A549 (cell line): ENCODE measurements around the gene ITGA7. TPM values are rescaled to one million over a fixed set of nuclear protein-coding genes. Genes with fewer than 3 reads are reported as not detected.

ENCODE experiments used
- ATAC-seq, 2 experiments: fragments of 200-7000 bp in 1 of 2; fragments of >200 bp in 1 of 2; cut with Nextera tagmentation in 1 of 2; cut with Tn5 transposase in 1 of 2; 3 replicates each; pipeline versions ENCODE4 v1.8.0 to v1.9.1; 2018 to 2020; ENCODE audit warnings: mild to moderate bottlenecking in 1 of 2, moderate library complexity in 1 of 2
- CTCF ChIA-PET: fragments of 300-600 bp; sonication (Branson Sonifier 250); formaldehyde crosslinking; extraction: SDS; loops from one replicate; lab custom pipeline; 2021; ENCODE audit warnings: antibody characterized with exemption, inconsistent platforms; lab: Yijun Ruan, JAX
- POLR2A ChIA-PET: fragments of 350-600 bp; formaldehyde crosslinking; extraction: SDS; loops from one replicate; lab custom pipeline; 2021; ENCODE audit warnings: antibody characterized with exemption, inconsistent platforms; lab: Yijun Ruan, JAX
- DNase-seq, 2 experiments: peaks; one replicate each; pipeline versions ENCODE4 v3.0.0 to v3.0.0-alpha.2; 2011 to 2016; ENCODE audit warnings: low read depth in 1 of 2, low spot score in 1 of 2
- FAIRE-seq: peaks from 2 replicates; lab custom pipeline; 2011; peaks lifted over from hg19 to GRCh38; lab: Jason Lieb, UNC
- H3K27ac ChIP-seq, 2 experiments: fragments of >200 bp; sonication (Bioruptor Twin); formaldehyde crosslinking; 3 replicates each; pipeline ENCODE4 v1.5.1; 2016 to 2017
- H3K4me1 ChIP-seq: fragments of >200 bp; sonication (Bioruptor Twin); formaldehyde crosslinking; 3 replicates; pipeline ENCODE4 v1.6.1; 2016
- H3K4me2 ChIP-seq: fragments of >200 bp; sonication (Bioruptor Twin); formaldehyde crosslinking; 3 replicates; pipeline ENCODE4 v1.6.1; 2016
- H3K4me3 ChIP-seq: fragments of >200 bp; sonication (Bioruptor Twin); formaldehyde crosslinking; 3 replicates; pipeline ENCODE4 v1.5.1; 2016
- H3K9me3 ChIP-seq: fragments of >200 bp; sonication (Bioruptor Twin); formaldehyde crosslinking; 3 replicates; pipeline ENCODE4 v1.6.1; 2016
- ATOH8 ChIP-seq: fragments of 250-450 bp; sonication (Bioruptor Pico); IDR thresholded peaks from 2 replicates; pipeline ENCODE4 v1.5.0; 2020; ENCODE audit warnings: low read depth, mild to moderate bottlenecking, moderate library complexity
- CBX2 ChIP-seq: fragments of 200-600 bp; sonication (generic); IDR thresholded peaks from 2 replicates; pipeline ENCODE4 v1.6.1; 2016; ENCODE audit warnings: low read depth, mild to moderate bottlenecking, borderline replicate concordance
- CHD2 ChIP-seq: fragments of 150-350 bp; IDR thresholded peaks from 2 replicates; pipeline ENCODE4 v1.6.1; 2014; ENCODE audit warnings: low read length; ENCODE audit not compliant: partially characterized antibody
- EHMT2 ChIP-seq: fragments of 200-600 bp; sonication (generic); IDR thresholded peaks from 2 replicates; pipeline ENCODE4 v1.6.1; 2016; ENCODE audit warnings: antibody characterized with exemption, low read depth, mild to moderate bottlenecking, moderate library complexity
- EP300 ChIP-seq, 2 experiments: fragments of >200 bp; sonication (Bioruptor Twin); formaldehyde crosslinking; IDR thresholded peaks; 2 replicates in 1 of 2; 3 replicates in 1 of 2; pipeline ENCODE4 v1.6.1; 2016 to 2017
- FOSB ChIP-seq: fragments of 250-450 bp; sonication (Bioruptor Pico); IDR thresholded peaks from 2 replicates; pipeline ENCODE4 v1.5.0; 2020; ENCODE audit warnings: mild to moderate bottlenecking, moderate library complexity
- HDAC2 ChIP-seq: fragments of 200-600 bp; sonication (generic); IDR thresholded peaks from 2 replicates; pipeline ENCODE4 v1.6.1; 2016
- HEYL ChIP-seq: fragments of 250-450 bp; sonication (Bioruptor Pico); IDR thresholded peaks from 2 replicates; pipeline ENCODE4 v1.8.0; 2021; ENCODE audit warnings: mild to moderate bottlenecking, moderate library complexity
- HOXA7 ChIP-seq: fragments of 250-450 bp; sonication (Bioruptor Pico); IDR thresholded peaks from 2 replicates; pipeline ENCODE4 v1.5.0; 2020; ENCODE audit warnings: mild to moderate bottlenecking, moderate library complexity
- JUN ChIP-seq, 2 experiments: fragments of >200 bp; sonication (Bioruptor Twin); formaldehyde crosslinking; IDR thresholded peaks; 2 replicates in 1 of 2; 3 replicates in 1 of 2; pipeline ENCODE4 v1.6.1; 2016 to 2017
- KDM1A ChIP-seq: fragments of 200-600 bp; sonication (generic); IDR thresholded peaks from 2 replicates; pipeline ENCODE4 v1.6.1; 2016; ENCODE audit warnings: low read depth, mild to moderate bottlenecking
- MAFK ChIP-seq: fragments of 450-650 bp; IDR thresholded peaks from 2 replicates; pipeline ENCODE4 v1.6.1; 2014; ENCODE audit not compliant: partially characterized antibody
- MAX ChIP-seq: IDR thresholded peaks from 2 replicates; pipeline ENCODE4 v1.6.1; 2012
- MYC ChIP-seq: IDR thresholded peaks from 2 replicates; pipeline ENCODE4 v1.6.1; 2012; ENCODE audit warnings: mild to moderate bottlenecking, inconsistent platforms, low read length, improper control_type of control experiment, borderline replicate concordance
- POLR2AphosphoS2 ChIP-seq: conservative IDR thresholded peaks from 2 replicates; pipeline ENCODE4 v1.6.1; 2012; ENCODE audit warnings: low read length, improper control_type of control experiment, inconsistent platforms
- RAD21 ChIP-seq, 2 experiments: fragments of >200 bp in 1 of 2; sonication (Bioruptor Twin) in 1 of 2; formaldehyde crosslinking in 1 of 2; IDR thresholded peaks in 1 of 2; conservative IDR thresholded peaks in 1 of 2; 2 replicates in 1 of 2; 3 replicates in 1 of 2; pipeline ENCODE4 v1.6.1; 2012 to 2018; ENCODE audit warnings: inconsistent platforms in 1 of 2
- RCOR1 ChIP-seq: fragments of 150-350 bp; IDR thresholded peaks from 2 replicates; pipeline ENCODE4 v1.6.1; 2014; ENCODE audit warnings: antibody characterized with exemption, low read length, low read depth
- SMC3 ChIP-seq: fragments of >200 bp; sonication (Bioruptor Twin); formaldehyde crosslinking; IDR thresholded peaks from 3 replicates; pipeline ENCODE4 v1.6.1; 2018; ENCODE audit warnings: inconsistent platforms
- TP53 ChIP-seq: fragments of 250-450 bp; sonication (Bioruptor Pico); IDR thresholded peaks from 2 replicates; pipeline ENCODE4 v1.5.0; 2021; ENCODE audit warnings: mild to moderate bottlenecking, moderate library complexity
- ZFP36 ChIP-seq: fragments of 450-650 bp; IDR thresholded peaks from 2 replicates; pipeline ENCODE4 v1.6.1; 2014; ENCODE audit warnings: borderline replicate concordance; ENCODE audit not compliant: partially characterized antibody
- WGBS: methylation state at CpG from one replicate; pipeline ENCODE4 v1.1.6; 2017; ENCODE audit errors: missing lambda C conversion rate; 5-methylcytosine and 5-hydroxymethylcytosine counted together
- polyA plus RNA-seq, 4 experiments: library from polyadenylated mRNA; depleted of rRNA in 3 of 4; stranded (reverse); fragments of >200 nt; fragmentation: RNase III in 1 of 4; extraction: RNeasy Plus Mini Kit Qiagen cat#74134 plus additional on column Dnase treatment in 1 of 4; gene quantifications; 2 replicates in 3 of 4; 3 replicates in 1 of 4; pipeline ENCODE4 v1.2.3, GENCODE V29; 2011 to 2017
- TF ChIP-seq, protein P1 (sequence below): IDR thresholded peaks from 2 replicates; pipeline ENCODE4 v1.6.1; 2012
- TF ChIP-seq, protein P2 (sequence below): fragments of >200 bp; sonication (Bioruptor Twin); formaldehyde crosslinking; IDR thresholded peaks from 3 replicates; pipeline ENCODE4 v1.5.1; 2016
- TF ChIP-seq, protein P3 (sequence below): fragments of 200-600 bp; sonication (generic); IDR thresholded peaks from 2 replicates; pipeline ENCODE4 v1.6.1; 2016; ENCODE audit warnings: antibody characterized with exemption, mild to moderate bottlenecking, moderate library complexity

Gene ITGA7
- polyA plus RNA-seq, 2 of the 4 experiments (the other 2 are of a cell fraction): 1.4 to 1.9 TPM

GRCh38 chr12:55725556-55725955, 17.9 kb upstream of the ITGA7 start:
- ChIA-PET CTCF (interaction anchor here (0.7 to 12.3 kb wide), 8 partner anchors 9 to 314 kb away, joined by 3 to 139 read pairs (median 6); partner anchors contain the start of genes BLOC1S1 and GDF11), POLR2A (interaction anchor here (1.4 kb wide), 2 partner anchors 10 to 13 kb away, joined by 5 to 7 read pairs; partner anchors contain the start of gene BLOC1S1)
- no peak overlapping the region for H3K4me2 ChIP-seq
- no peak for TF ChIP-seq EHMT2
- no peak for ATAC-seq
- no peak overlapping the region for H3K27ac ChIP-seq
- H3K9me3 ChIP-seq: no peaks in the 10 kb centered on the region
- H3K4me1 ChIP-seq: peaks cover 50% of the 10 kb centered on the region
- no peak for FAIRE-seq
- WGBS: 83% methylated on average over 3 of the region's 3 CpGs
- DNase-seq: no peak
- H3K4me3 ChIP-seq: no peak overlapping the region

DNA sequence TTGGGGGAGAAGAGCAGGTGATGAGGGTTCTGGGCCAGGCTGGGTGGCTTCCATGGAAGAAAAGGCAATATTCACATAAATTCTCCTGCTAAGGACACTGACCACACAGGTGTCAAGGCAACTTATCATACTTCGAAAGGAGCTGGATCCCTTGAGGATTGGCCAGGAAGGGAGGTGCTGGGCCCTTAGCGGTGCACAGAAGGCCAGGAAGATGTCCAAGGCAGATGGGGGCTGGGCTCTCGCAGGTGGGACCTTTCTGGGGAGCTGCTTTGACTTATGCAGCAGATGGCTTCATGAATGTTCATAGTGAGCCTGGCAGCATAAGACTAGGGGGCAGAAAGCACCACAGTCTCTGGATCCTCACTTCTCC, 17.2 kb upstream of the ITGA7 start:
- TF ChIP-seq, protein P1, sequence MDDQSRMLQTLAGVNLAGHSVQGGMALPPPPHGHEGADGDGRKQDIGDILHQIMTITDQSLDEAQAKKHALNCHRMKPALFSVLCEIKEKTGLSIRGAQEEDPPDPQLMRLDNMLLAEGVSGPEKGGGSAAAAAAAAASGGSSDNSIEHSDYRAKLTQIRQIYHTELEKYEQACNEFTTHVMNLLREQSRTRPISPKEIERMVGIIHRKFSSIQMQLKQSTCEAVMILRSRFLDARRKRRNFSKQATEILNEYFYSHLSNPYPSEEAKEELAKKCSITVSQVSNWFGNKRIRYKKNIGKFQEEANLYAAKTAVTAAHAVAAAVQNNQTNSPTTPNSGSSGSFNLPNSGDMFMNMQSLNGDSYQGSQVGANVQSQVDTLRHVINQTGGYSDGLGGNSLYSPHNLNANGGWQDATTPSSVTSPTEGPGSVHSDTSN: 0 out of 2 replicates have a peak, but pooled peaks have one; percentile 8
- 0 out of 2 replicates have a peak, but pooled peaks have one; percentile 14 for TF ChIP-seq TP53
- TF ChIP-seq JUN (IDR thresholded peaks at IDR 0.05): no peak
- ATAC-seq (no peak), DNase-seq (no peak), FAIRE-seq (no peak)
- H3K4me2 ChIP-seq: no peak overlapping the region
- ChIA-PET CTCF (interaction anchor here (0.7 to 12.3 kb wide), 9 partner anchors 9 to 465 kb away, joined by 3 to 139 read pairs (median 6); partner anchors contain the start of genes BLOC1S1, GDF11 and SMARCC2), POLR2A (interaction anchor here (1.0 to 1.4 kb wide), 4 partner anchors 9 to 105 kb away, joined by 4 to 7 read pairs (median 4); partner anchors contain the start of genes BLOC1S1 and DNAJC14)
- WGBS: 53% methylated on average over 3 of the region's 3 CpGs
- 0 out of 6 replicates have a peak overlapping the region, but pooled peaks of 1 of the 2 experiments have one; percentile 10 for H3K27ac ChIP-seq
- H3K4me3 ChIP-seq: no peak overlapping the region
- H3K4me1 ChIP-seq: peaks cover 50% of the 10 kb centered on the region
- no peaks in the 10 kb centered on the region for H3K9me3 ChIP-seq

DNA sequence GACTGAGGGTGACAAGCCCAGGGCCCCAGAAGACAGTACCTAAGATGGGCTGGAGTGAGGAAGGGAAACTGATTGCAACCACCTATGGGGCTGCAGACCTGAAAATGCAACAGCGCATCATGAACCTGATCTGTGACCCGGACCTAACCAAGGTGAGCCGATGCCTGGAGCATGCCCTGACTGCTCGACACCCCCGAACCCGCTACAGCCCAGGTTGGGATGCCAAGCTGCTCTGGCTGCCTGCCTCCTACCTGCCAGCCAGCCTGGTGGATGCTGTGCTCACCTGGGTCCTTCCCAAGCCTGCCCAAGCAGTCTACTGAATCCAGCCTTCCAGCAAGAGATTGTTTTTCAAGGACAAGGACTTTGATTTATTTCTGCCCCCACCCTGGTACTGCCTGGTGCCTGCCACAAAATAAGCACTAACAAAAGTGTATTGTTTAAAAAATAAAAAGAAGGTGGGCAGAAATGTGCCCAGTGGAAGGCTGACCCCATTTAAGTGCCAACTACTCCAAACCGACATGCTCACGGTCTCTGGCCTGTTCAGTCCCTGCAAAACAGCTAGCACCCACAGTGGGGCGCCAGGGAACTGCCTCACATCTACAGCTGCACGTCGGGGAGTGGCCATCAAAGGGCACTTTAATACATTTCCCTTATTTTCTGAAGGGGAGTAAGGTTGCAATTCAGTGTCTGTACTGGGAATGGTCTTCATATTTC, 16.7 kb upstream of the ITGA7 start:
- FAIRE-seq: no peak
- peak in 1 of 2 experiments; percentile 43; a peak in 3 of 6 replicates for ATAC-seq
- Histone ChIP-seq H3K27ac (peak overlapping the region in 1 of 2 experiments; percentile 44; a peak in 2 of 6 replicates), H3K4me2 (no peak overlapping the region), H3K9me3 (no peaks in the 10 kb centered on the region), H3K4me1 (peaks cover 53% of the 10 kb centered on the region), H3K4me3 (no peak overlapping the region)
- peak; percentile 70 to 82 for DNase-seq
- POLR2A ChIA-PET: interaction anchor here (1.0 to 1.4 kb wide), 4 partner anchors 8 to 105 kb away, joined by 4 to 7 read pairs (median 4); partner anchors contain the start of genes BLOC1S1 and DNAJC14
- 51% methylated on average over 9 of the region's 11 CpGs for WGBS
- CTCF ChIA-PET: interaction anchor here (0.7 to 12.3 kb wide), 10 partner anchors 8 to 465 kb away, joined by 3 to 139 read pairs (median 5); partner anchors contain the start of genes BLOC1S1, GDF11 and SMARCC2
- TF ChIP-seq RCOR1: no peak
- TF ChIP-seq RAD21 (conservative IDR thresholded peaks at IDR 0.05 in 1 of 2, IDR thresholded peaks at IDR 0.05 in 1 of 2): peak; percentile 50 to 79; a peak in 4 of 5 replicates
- no peak for TF ChIP-seq ZFP36
- no peak for TF ChIP-seq ATOH8 (CRISPR knock-in tag)
- no peak for TF ChIP-seq CBX2
- TF ChIP-seq CHD2: no peak
- no peak for TF ChIP-seq HDAC2
- TF ChIP-seq HEYL: no peak
- TF ChIP-seq MYC: no peak
- 0 out of 2 replicates have a peak, but pooled peaks have one; percentile 22 for TF ChIP-seq MAX
- TF ChIP-seq POLR2AphosphoS2: peak; percentile 78; the same call in 1 of the 2 replicates
- peak; percentile 52; the same call in 2 of the 3 replicates for TF ChIP-seq SMC3
- TF ChIP-seq FOSB: no peak
- TF ChIP-seq MAFK: no peak
- no peak for TF ChIP-seq EP300 (IDR thresholded peaks at IDR 0.05)
- TF ChIP-seq, protein P2, sequence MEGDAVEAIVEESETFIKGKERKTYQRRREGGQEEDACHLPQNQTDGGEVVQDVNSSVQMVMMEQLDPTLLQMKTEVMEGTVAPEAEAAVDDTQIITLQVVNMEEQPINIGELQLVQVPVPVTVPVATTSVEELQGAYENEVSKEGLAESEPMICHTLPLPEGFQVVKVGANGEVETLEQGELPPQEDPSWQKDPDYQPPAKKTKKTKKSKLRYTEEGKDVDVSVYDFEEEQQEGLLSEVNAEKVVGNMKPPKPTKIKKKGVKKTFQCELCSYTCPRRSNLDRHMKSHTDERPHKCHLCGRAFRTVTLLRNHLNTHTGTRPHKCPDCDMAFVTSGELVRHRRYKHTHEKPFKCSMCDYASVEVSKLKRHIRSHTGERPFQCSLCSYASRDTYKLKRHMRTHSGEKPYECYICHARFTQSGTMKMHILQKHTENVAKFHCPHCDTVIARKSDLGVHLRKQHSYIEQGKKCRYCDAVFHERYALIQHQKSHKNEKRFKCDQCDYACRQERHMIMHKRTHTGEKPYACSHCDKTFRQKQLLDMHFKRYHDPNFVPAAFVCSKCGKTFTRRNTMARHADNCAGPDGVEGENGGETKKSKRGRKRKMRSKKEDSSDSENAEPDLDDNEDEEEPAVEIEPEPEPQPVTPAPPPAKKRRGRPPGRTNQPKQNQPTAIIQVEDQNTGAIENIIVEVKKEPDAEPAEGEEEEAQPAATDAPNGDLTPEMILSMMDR: peak; percentile 58
- TF ChIP-seq KDM1A: no peak
- TF ChIP-seq, protein P3, sequence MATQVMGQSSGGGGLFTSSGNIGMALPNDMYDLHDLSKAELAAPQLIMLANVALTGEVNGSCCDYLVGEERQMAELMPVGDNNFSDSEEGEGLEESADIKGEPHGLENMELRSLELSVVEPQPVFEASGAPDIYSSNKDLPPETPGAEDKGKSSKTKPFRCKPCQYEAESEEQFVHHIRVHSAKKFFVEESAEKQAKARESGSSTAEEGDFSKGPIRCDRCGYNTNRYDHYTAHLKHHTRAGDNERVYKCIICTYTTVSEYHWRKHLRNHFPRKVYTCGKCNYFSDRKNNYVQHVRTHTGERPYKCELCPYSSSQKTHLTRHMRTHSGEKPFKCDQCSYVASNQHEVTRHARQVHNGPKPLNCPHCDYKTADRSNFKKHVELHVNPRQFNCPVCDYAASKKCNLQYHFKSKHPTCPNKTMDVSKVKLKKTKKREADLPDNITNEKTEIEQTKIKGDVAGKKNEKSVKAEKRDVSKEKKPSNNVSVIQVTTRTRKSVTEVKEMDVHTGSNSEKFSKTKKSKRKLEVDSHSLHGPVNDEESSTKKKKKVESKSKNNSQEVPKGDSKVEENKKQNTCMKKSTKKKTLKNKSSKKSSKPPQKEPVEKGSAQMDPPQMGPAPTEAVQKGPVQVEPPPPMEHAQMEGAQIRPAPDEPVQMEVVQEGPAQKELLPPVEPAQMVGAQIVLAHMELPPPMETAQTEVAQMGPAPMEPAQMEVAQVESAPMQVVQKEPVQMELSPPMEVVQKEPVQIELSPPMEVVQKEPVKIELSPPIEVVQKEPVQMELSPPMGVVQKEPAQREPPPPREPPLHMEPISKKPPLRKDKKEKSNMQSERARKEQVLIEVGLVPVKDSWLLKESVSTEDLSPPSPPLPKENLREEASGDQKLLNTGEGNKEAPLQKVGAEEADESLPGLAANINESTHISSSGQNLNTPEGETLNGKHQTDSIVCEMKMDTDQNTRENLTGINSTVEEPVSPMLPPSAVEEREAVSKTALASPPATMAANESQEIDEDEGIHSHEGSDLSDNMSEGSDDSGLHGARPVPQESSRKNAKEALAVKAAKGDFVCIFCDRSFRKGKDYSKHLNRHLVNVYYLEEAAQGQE: no peak
- 0 out of 2 replicates have a peak, but pooled peaks have one; percentile 39 for TF ChIP-seq HOXA7
